Activated naive CD8-positive, alpha-beta T cell treated with anti-CD3 and anti-CD28 coated beads, Interleukin-2, amount 50 U/mL, for 16 hours (primary cell): ENCODE measurements around the gene PIR.

ENCODE experiments used
- DNase-seq: peaks from one replicate; pipeline ENCODE4 v3.0.0-alpha.2; 2020; ENCODE audit warnings: low read depth, low spot score

PIR gene

GRCh38 chrX:15493118-15493962, at the start of gene PIR:
Gene PIR (minus strand): TSS chrX:15493333. CDS start chrX:15491257, 2,076 bp downstream.
- DNase-seq: no peak

- no peak for DNase-seq
These were observed 37.2 kb upstream of the PIR start for GRCh38 chrX:15530318-15530717.

- DNase-seq: no peak
These were observed 36.0 kb upstream of the PIR start for GRCh38 chrX:15529165-15529564.

- no peak for DNase-seq
These were observed 32.7 kb upstream of the PIR start for GRCh38 chrX:15525664-15526416.

- DNase-seq: no peak
These were observed 31.3 kb upstream of the PIR start for GRCh38 chrX:15524417-15524816.

GRCh38 chrX:15523088-15523487, 30.0 kb upstream of the PIR start:
- no peak for DNase-seq

GRCh38 chrX:15522464-15522863, 29.3 kb upstream of the PIR start:
- DNase-seq: no peak

GRCh38 chrX:15515931-15516330, 22.8 kb upstream of the PIR start:
- DNase-seq: no peak

GRCh38 chrX:15514279-15514678, 21.1 kb upstream of the PIR start:
- DNase-seq: no peak

- no peak for DNase-seq
These were observed 19.4 kb upstream of the PIR start for GRCh38 chrX:15512401-15512965.

- DNase-seq: no peak
These were observed 18.4 kb upstream of the PIR start for GRCh38 chrX:15511563-15511962.

- DNase-seq: no peak
These were observed 16.7 kb upstream of the PIR start for GRCh38 chrX:15509845-15510244.

- DNase-seq: no peak
These were observed 13.9 kb upstream of the PIR start for GRCh38 chrX:15507005-15507404.

GRCh38 chrX:15505101-15505500, 12.0 kb upstream of the PIR start:
- DNase-seq: no peak

- DNase-seq: no peak
These were observed 11.5 kb upstream of the PIR start for GRCh38 chrX:15504661-15505060.

- DNase-seq: no peak
These were observed 8.4 kb upstream of the PIR start for GRCh38 chrX:15501506-15501905.

GRCh38 chrX:15500497-15500966, 7.4 kb upstream of the PIR start, which contains the start of gene BMX:
Gene BMX (plus strand): TSS chrX:15500807. CDS start chrX:15508354, 7,547 bp downstream.
- DNase-seq: no peak

- no peak for DNase-seq
These were observed 6.8 kb upstream of the PIR start for GRCh38 chrX:15499976-15500375.

- no peak for DNase-seq
These were observed 5.6 kb upstream of the PIR start for GRCh38 chrX:15498741-15499140.

GRCh38 chrX:15497865-15498264, 4.7 kb upstream of the PIR start:
- DNase-seq: peak; percentile 1

GRCh38 chrX:15496824-15497223, 3.7 kb upstream of the PIR start:
- DNase-seq: no peak

- no peak for DNase-seq
These were observed 2.7 kb upstream of the PIR start for GRCh38 chrX:15495801-15496200.
